Measurements from ENCODE around the gene FBXO11. TPM values are rescaled to one million over a fixed set of nuclear protein-coding genes. Genes with fewer than 3 reads are reported as not detected.
"Not testable (repeated sequence)": the region's sequence is repeated elsewhere in the genome, so short reads cannot be mapped to it uniquely, and the experiment has no call there.

Gene FBXO11
- total and polyA plus RNA-seq, 4 experiments from 2014 or later: 4.7 to 87.3 (median 48.9) TPM

GRCh38 chr2:47899915-47900816, 6.1 kb downstream of the FBXO11 start:
- H3K4me3 ChIP-seq (ENCODE audit: low read length in 2 of 2): no peak overlapping the region
- ChIA-PET CTCF (ENCODE audit: partially characterized antibody) (interaction anchor here (1.1 to 3.3 kb wide), 3 partner anchors 21 to 523 kb away, joined by 3 to 18 read pairs (median 4); no protein-coding TSS in a partner anchor), POLR2A (ENCODE audit: partially characterized antibody) (no interaction called here)
- intact Hi-C loops (cut with micrococcal nuclease): loop anchor here (10.0 kb wide), 2 partner anchors 495 to 985 kb away; partner anchors contain the start of genes MCFD2 and MSH2
- no peaks in the 10 kb centered on the region for H3K27me3 ChIP-seq (ENCODE audit: insufficient read depth, low read length)
- peaks cover 0 to 17% of the 10 kb centered on the region in 2 donors for H3K36me3 Mint-ChIP-seq
- peaks cover 0 to 2% of the 10 kb centered on the region in 2 donors for H3K27me3 Mint-ChIP-seq
- peak overlapping the region in 4 of 7 donors; percentile 3 to 53 (median 33) for H3K27ac Mint-ChIP-seq
- no peaks in the 10 kb centered on the region for H3K36me3 ChIP-seq (ENCODE audit: insufficient read depth, low read length)
- peak overlapping the region in 5 of 8 donors; percentile 13 to 56 (median 33) for H3K4me3 Mint-ChIP-seq
- H3K9me3 Mint-ChIP-seq: peaks cover 0 to 3% (median 0%) of the 10 kb centered on the region in 8 donors
- no peak for DNase-seq
- peaks cover 75% of the 10 kb centered on the region for H3K4me1 ChIP-seq (ENCODE audit: insufficient read depth, low read length)
- no peaks in the 10 kb centered on the region for H3K9me3 ChIP-seq (ENCODE audit: control insufficient read depth in 1 of 2, low read length in 2 of 2)
- H3K27ac ChIP-seq (ENCODE audit: low read depth, low read length): no peak overlapping the region
- peaks cover 56 to 81% (median 66%) of the 10 kb centered on the region in 4 donors for H3K4me1 Mint-ChIP-seq

GRCh38 chr2:47897883-47898731, 8.2 kb downstream of the FBXO11 start:
- peaks cover 59 to 80% (median 69%) of the 10 kb centered on the region in 4 donors for H3K4me1 Mint-ChIP-seq
- DNase-seq: no peak
- ChIA-PET CTCF (ENCODE audit: partially characterized antibody) (interaction anchor here (0.7 to 3.3 kb wide), 4 partner anchors 9 to 231 kb away, joined by 3 to 18 read pairs (median 4); no protein-coding TSS in a partner anchor), POLR2A (ENCODE audit: partially characterized antibody) (no interaction called here)
- H3K9me3 Mint-ChIP-seq: no peaks in the 10 kb centered on the region
- H3K36me3 Mint-ChIP-seq: peaks cover 0 to 7% of the 10 kb centered on the region in 2 donors
- H3K27ac ChIP-seq (ENCODE audit: low read depth, low read length): no peak overlapping the region
- no peaks in the 10 kb centered on the region for H3K9me3 ChIP-seq (ENCODE audit: control insufficient read depth in 1 of 2, low read length in 2 of 2)
- peak overlapping the region in 2 of 7 donors; percentile 2 to 9 for H3K27ac Mint-ChIP-seq
- H3K36me3 ChIP-seq (ENCODE audit: insufficient read depth, low read length): no peaks in the 10 kb centered on the region
- H3K4me3 ChIP-seq (ENCODE audit: low read length in 2 of 2): no peak overlapping the region
- peak overlapping the region in 6 of 8 donors; percentile 15 to 64 (median 48) for H3K4me3 Mint-ChIP-seq
- peaks cover 84% of the 10 kb centered on the region for H3K4me1 ChIP-seq (ENCODE audit: insufficient read depth, low read length)
- H3K27me3 ChIP-seq (ENCODE audit: insufficient read depth, low read length): no peaks in the 10 kb centered on the region
- intact Hi-C loops (cut with micrococcal nuclease): no loop called here
- H3K27me3 Mint-ChIP-seq: no peaks in the 10 kb centered on the region

- H3K36me3 Mint-ChIP-seq; H3K27me3 ChIP-seq (ENCODE audit: insufficient read depth, low read length); H3K36me3 ChIP-seq (ENCODE audit: insufficient read depth, low read length); H3K9me3 ChIP-seq (ENCODE audit: control insufficient read depth in 1 of 2, low read length in 2 of 2); H3K27me3 Mint-ChIP-seq; H3K27ac ChIP-seq (ENCODE audit: low read depth, low read length); DNase-seq; POLR2A ChIA-PET (ENCODE audit: partially characterized antibody); intact Hi-C loops (cut with micrococcal nuclease); H3K9me3 Mint-ChIP-seq; H3K4me3 ChIP-seq (ENCODE audit: low read length in 2 of 2): not testable (repeated sequence)
- Mint-ChIP-seq H3K27ac (peak overlapping the region in 2 of 7 donors; percentile 37 to 65), H3K4me3 (peak overlapping the region in 7 of 8 donors; percentile 6 to 66 (median 48)), H3K4me1 (peaks cover 54 to 77% (median 66%) of the 10 kb centered on the region in 4 donors)
- H3K4me1 ChIP-seq (ENCODE audit: insufficient read depth, low read length): peaks cover 82% of the 10 kb centered on the region
- CTCF ChIA-PET (ENCODE audit: partially characterized antibody): interaction anchor here (0.7 to 3.3 kb wide), 3 partner anchors 10 to 232 kb away, joined by 3 to 18 read pairs (median 4); no protein-coding TSS in a partner anchor
These were observed 9.0 kb downstream of the FBXO11 start for GRCh38 chr2:47897191-47897882.

- CTCF ChIA-PET (ENCODE audit: partially characterized antibody): no interaction called here
- Histone ChIP-seq H3K9me3 (ENCODE audit: control insufficient read depth in 1 of 2, low read length in 2 of 2) (no peaks in the 10 kb centered on the region), H3K27me3 (ENCODE audit: insufficient read depth, low read length) (no peaks in the 10 kb centered on the region), H3K27ac (ENCODE audit: low read depth, low read length) (no peak overlapping the region), H3K4me3 (ENCODE audit: low read length in 2 of 2) (no peak overlapping the region), H3K36me3 (ENCODE audit: insufficient read depth, low read length) (no peaks in the 10 kb centered on the region), H3K4me1 (ENCODE audit: insufficient read depth, low read length) (peaks cover 81% of the 10 kb centered on the region)
- intact Hi-C loops (cut with micrococcal nuclease): no loop called here
- H3K36me3 Mint-ChIP-seq: peaks cover 8 to 14% of the 10 kb centered on the region in 2 donors
- peak overlapping the region in 5 of 8 donors; percentile 42 to 66 (median 47) for H3K4me3 Mint-ChIP-seq
- no peaks in the 10 kb centered on the region for H3K27me3 Mint-ChIP-seq
- peaks cover 56 to 77% (median 68%) of the 10 kb centered on the region in 4 donors for H3K4me1 Mint-ChIP-seq
- DNase-seq: no peak
- H3K27ac Mint-ChIP-seq: peak overlapping the region in 3 of 7 donors; percentile 14 to 40 (median 30)
- POLR2A ChIA-PET (ENCODE audit: partially characterized antibody): no interaction called here
- H3K9me3 Mint-ChIP-seq: no peaks in the 10 kb centered on the region
These were observed 9.8 kb downstream of the FBXO11 start for GRCh38 chr2:47896450-47896968.

- peaks cover 8 to 22% of the 10 kb centered on the region in 2 donors for H3K36me3 Mint-ChIP-seq
- no peaks in the 10 kb centered on the region for H3K9me3 Mint-ChIP-seq
- Histone ChIP-seq H3K9me3 (ENCODE audit: control insufficient read depth in 1 of 2, low read length in 2 of 2) (no peaks in the 10 kb centered on the region), H3K4me3 (ENCODE audit: low read length in 2 of 2) (no peak overlapping the region), H3K27ac (ENCODE audit: low read depth, low read length) (no peak overlapping the region), H3K36me3 (ENCODE audit: insufficient read depth, low read length) (no peaks in the 10 kb centered on the region), H3K4me1 (ENCODE audit: insufficient read depth, low read length) (peaks cover 86% of the 10 kb centered on the region), H3K27me3 (ENCODE audit: insufficient read depth, low read length) (no peaks in the 10 kb centered on the region)
- ChIA-PET POLR2A (ENCODE audit: partially characterized antibody) (interaction anchor here (3.3 kb wide), 1 partner anchor 13 kb away, joined by 16 read pairs; the partner anchor contains the start of gene FBXO11), CTCF (ENCODE audit: partially characterized antibody) (no interaction called here)
- intact Hi-C loops (cut with micrococcal nuclease): loop anchor here (1.0 kb wide), 1 partner anchor 11 kb away; no protein-coding TSS in a partner anchor
- peaks cover 55 to 86% (median 76%) of the 10 kb centered on the region in 4 donors for H3K4me1 Mint-ChIP-seq
- H3K27me3 Mint-ChIP-seq: no peaks in the 10 kb centered on the region
- peak overlapping the region in 1 of 7 donors; percentile 7 for H3K27ac Mint-ChIP-seq
- H3K4me3 Mint-ChIP-seq: peak overlapping the region in 3 of 8 donors; percentile 10 to 35 (median 31)
- no peak for DNase-seq
These were observed 12.5 kb downstream of the FBXO11 start for GRCh38 chr2:47893771-47894170.

GRCh38 chr2:47892338-47892730, 14.0 kb downstream of the FBXO11 start:
- no peaks in the 10 kb centered on the region for H3K9me3 ChIP-seq (ENCODE audit: control insufficient read depth in 1 of 2, low read length in 2 of 2)
- POLR2A ChIA-PET (ENCODE audit: partially characterized antibody): interaction anchor here (1.4 kb wide), 1 partner anchor 15 kb away, joined by 4 read pairs; no protein-coding TSS in a partner anchor
- peaks cover 82% of the 10 kb centered on the region for H3K4me1 ChIP-seq (ENCODE audit: insufficient read depth, low read length)
- H3K27ac ChIP-seq (ENCODE audit: low read depth, low read length): no peak overlapping the region
- intact Hi-C loops (cut with micrococcal nuclease): no loop called here
- H3K4me3 ChIP-seq (ENCODE audit: low read length in 2 of 2): no peak overlapping the region
- Mint-ChIP-seq H3K27me3 (no peaks in the 10 kb centered on the region), H3K9me3 (no peaks in the 10 kb centered on the region), H3K4me3 (peak overlapping the region in 1 of 8 donors; percentile 24), H3K4me1 (peaks cover 53 to 85% (median 72%) of the 10 kb centered on the region in 4 donors), H3K36me3 (peaks cover 11 to 23% of the 10 kb centered on the region in 2 donors), H3K27ac (peak overlapping the region in 2 of 7 donors; percentile 8 to 11)
- H3K36me3 ChIP-seq (ENCODE audit: insufficient read depth, low read length): no peaks in the 10 kb centered on the region
- no peak for DNase-seq
- H3K27me3 ChIP-seq (ENCODE audit: insufficient read depth, low read length): no peaks in the 10 kb centered on the region
- CTCF ChIA-PET (ENCODE audit: partially characterized antibody): no interaction called here

Data from CD4-positive, alpha-beta memory T cell (primary cell).